Left lung (tissue), 10 donors: ENCODE results near the gene SPI1. TPM values are rescaled to one million over a fixed set of nuclear protein-coding genes. Genes with fewer than 3 reads are reported as not detected.

ENCODE experiments used
- ATAC-seq: fragments of 200-7000 bp; cut with Tn5 transposase; one replicate; pipeline ENCODE4 v1.9.1; 2020; ENCODE audit warnings: moderate library complexity
- DNase-seq, 4 donors: peaks; one replicate each; pipeline ENCODE4 v3.0.0-alpha.2; 2013 to 2020
- H3K27ac ChIP-seq, 2 donors: fragments of 200-600 bp; sonication (generic) in 1 of 2; one replicate each; pipeline versions ENCODE4 v1.5.0 to v1.8.0; 2020 to 2021
- H3K27me3 ChIP-seq, 2 donors: fragments of 200-600 bp; sonication (generic) in 1 of 2; one replicate each; pipeline versions ENCODE4 v1.5.0 to v1.8.0; 2020 to 2021
- H3K36me3 ChIP-seq, 2 donors: fragments of 200-600 bp; sonication (generic) in 1 of 2; one replicate each; pipeline versions ENCODE4 v1.5.0 to v1.8.0; 2020 to 2021
- H3K4me1 ChIP-seq, 2 donors: fragments of 200-600 bp; one replicate each; pipeline ENCODE4 v1.8.0; 2021
- H3K4me3 ChIP-seq, 2 donors: fragments of 200-600 bp; sonication (generic) in 1 of 2; one replicate each; pipeline versions ENCODE4 v1.5.0 to v1.8.0; 2020 to 2021; ENCODE audit warnings: mild to moderate bottlenecking in 1 of 2
- H3K9me3 ChIP-seq, 2 donors: fragments of 200-600 bp; sonication (generic) in 1 of 2; one replicate each; pipeline versions ENCODE4 v1.5.0 to v1.8.0; 2020 to 2021
- CTCF ChIP-seq, 2 donors: fragments of 200-600 bp; sonication (generic) in 1 of 2; IDR thresholded peaks; one replicate each; pipeline versions ENCODE4 v1.5.0 to v1.8.0; 2021; ENCODE audit warnings: antibody characterized with exemption in 2 of 2
- intact Hi-C, 2 donors: fragments of 100-400 bp; cut with DNase I; formaldehyde crosslinking; loops; one replicate each; pipeline versions ENCODE4 v1.11.2 to v1.14.2; 2022
- polyA plus RNA-seq, 6 donors: library from polyadenylated mRNA; unstranded; fragments of 120-200 nt; gene quantifications; one replicate each; pipeline ENCODE4 v1.2.1, GENCODE V29; 2013; ENCODE audit not compliant: insufficient read length in 6 of 6
- total RNA-seq, 2 donors: library from RNA; stranded (reverse); fragmentation: NEBNext Ultra II Directional; extraction: Animal tissue kit (Norgen Biotek cat#: 25700); gene quantifications; one replicate each; pipeline ENCODE4 v1.2.1, GENCODE V29; 2021
- donor health status: DM: no; HTN: yes; CAD: no.
- donor health status: DM: no; HTN: no; CAD: no.

Gene SPI1
- total and polyA plus RNA-seq, 8 donors = 4.9 to 194 (median 6.2) TPM

DNA sequence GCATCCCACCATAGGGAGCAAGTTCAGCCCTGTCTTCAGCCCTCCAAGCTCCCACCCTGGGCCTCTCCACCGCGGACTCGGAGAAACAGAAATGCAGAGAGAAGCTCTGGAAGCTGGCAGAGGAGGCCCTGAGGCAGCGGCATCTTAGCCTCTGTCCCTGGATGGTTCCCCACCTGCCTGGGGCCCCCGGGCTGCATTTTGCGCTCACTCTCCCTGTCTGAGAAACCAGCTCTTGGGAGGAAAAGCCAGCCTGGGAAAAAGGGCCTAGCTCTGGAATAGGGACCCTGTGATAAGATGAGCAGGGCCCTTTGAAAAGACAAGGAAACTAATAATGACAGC is 12.0 kb upstream of the SPI1 start:
- no peak for TF ChIP-seq CTCF (IDR thresholded peaks at IDR 0.05)
- no peaks in the 10 kb centered on the region for H3K36me3 ChIP-seq
- H3K4me1 ChIP-seq = peaks cover 0 to 84% of the 10 kb centered on the region in 2 donors
- H3K4me3 ChIP-seq = no peak overlapping the region
- no peaks in the 10 kb centered on the region for H3K9me3 ChIP-seq
- no peaks in the 10 kb centered on the region for H3K27me3 ChIP-seq
- intact Hi-C loops = no loop called here
- peak in 1 of 4 donors; percentile 56 for DNase-seq
- no peak for ATAC-seq
- H3K27ac ChIP-seq = peak overlapping the region; percentile 55 to 97

DNA sequence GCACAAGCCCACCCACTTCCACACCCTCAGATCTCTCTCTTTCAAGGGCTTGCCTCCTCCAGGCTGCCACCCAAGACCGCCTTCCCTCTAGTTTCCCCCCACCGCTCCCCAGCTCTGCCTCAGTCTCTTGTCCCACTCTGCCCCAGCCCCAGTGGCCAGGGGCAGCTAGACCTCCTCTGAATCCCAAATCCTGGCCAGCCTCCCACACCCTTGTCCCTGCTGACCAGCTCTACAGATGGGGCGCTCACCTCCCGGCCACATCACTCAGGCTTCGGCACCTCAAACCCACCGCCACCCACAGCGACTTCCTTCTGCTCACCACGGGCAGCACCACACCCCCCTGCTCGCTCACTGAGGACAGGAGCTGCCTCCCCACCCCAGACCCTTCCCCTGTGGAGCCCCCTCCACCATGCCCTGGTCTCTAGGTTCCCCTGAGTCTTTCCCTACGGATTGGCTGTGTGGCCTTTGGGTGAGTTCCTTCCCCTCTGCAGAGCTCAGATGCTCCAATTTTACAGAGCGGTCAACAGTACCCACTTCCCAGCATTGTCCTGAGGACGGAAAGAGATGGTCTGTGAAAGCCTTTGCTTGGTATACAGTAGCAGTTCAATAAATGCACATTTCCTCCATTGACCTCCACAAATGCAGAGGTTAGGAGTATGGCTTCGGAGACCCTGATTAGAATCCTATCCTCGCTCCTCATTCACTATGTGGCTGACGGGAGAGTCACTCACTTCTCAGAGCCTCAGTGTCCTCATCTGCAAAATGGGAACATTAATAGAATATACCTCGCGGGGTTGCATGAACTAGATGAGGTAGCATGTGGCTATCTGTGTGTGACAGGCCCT is 11.5 kb upstream of the SPI1 start:
- Histone ChIP-seq H3K9me3 (no peaks in the 10 kb centered on the region), H3K4me3 (peak overlapping the region in 1 of 2 donors; percentile 11), H3K4me1 (peaks cover 0 to 78% of the 10 kb centered on the region in 2 donors), H3K36me3 (no peaks in the 10 kb centered on the region), H3K27ac (peak overlapping the region in 1 of 2 donors; percentile 97), H3K27me3 (no peaks in the 10 kb centered on the region)
- intact Hi-C loops = no loop called here
- ATAC-seq (no peak), DNase-seq (peak in 1 of 4 donors; percentile 87)
- no peak for TF ChIP-seq CTCF (IDR thresholded peaks at IDR 0.05)

DNA sequence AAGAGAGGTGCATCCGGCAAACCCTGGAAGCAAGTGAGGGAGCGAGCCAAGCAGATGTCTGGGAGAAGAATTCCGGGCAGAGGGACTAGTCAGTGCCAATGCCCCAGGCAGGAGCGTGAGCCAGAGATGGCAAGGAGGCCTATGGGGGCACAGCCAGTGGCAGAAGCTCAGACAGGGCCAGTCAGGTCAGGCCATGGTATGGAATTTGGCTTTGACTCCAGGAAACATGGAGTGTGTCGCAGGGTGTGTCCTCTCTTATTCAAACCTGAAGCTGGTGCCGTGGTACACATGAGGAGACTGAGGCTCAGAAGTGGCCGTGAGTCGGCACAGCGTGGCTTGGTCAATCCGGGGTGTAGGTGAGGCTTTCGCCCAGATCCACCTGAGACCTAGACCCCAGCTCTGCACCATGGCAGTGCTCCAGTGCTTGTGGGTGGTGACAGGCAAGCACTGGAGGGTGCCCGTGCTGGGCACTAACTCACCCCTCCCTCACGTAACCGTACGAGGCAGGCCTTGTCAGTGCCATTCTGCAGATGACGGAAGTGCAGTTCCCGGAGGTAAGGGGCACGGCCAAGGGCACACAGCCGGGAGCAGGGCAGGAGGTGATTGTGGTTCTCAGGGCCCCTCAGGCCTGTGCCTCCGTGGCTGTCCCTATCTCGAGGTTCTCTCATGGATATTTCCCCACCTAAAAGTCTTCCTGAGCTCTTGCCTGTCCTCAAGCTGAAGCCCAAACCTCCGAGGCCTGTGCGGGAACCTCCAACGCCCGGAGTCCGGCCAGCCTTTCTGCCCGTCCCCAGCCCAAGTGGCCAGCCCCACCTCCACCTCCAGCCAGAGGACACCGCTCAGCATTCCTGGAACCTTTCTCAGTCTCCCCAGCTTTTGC is 10.6 kb upstream of the SPI1 start:
- H3K9me3 ChIP-seq = no peaks in the 10 kb centered on the region
- peak overlapping the region; percentile 44 to 97 for H3K27ac ChIP-seq
- no peak for TF ChIP-seq CTCF (IDR thresholded peaks at IDR 0.05)
- H3K4me1 ChIP-seq = peaks cover 0 to 70% of the 10 kb centered on the region in 2 donors
- H3K27me3 ChIP-seq = no peaks in the 10 kb centered on the region
- ATAC-seq (no peak), DNase-seq (peak in 2 of 4 donors; percentile 46 to 86)
- peak overlapping the region in 1 of 2 donors; percentile 11 for H3K4me3 ChIP-seq
- no peaks in the 10 kb centered on the region for H3K36me3 ChIP-seq
- intact Hi-C loops = no loop called here

- DNase-seq (peak in 2 of 4 donors; percentile 67 to 84), ATAC-seq (peak; percentile 39)
- intact Hi-C loops = no loop called here
- Histone ChIP-seq H3K4me1 (peaks cover 0 to 69% of the 10 kb centered on the region in 2 donors), H3K9me3 (no peaks in the 10 kb centered on the region), H3K27ac (peak overlapping the region; percentile 44 to 97), H3K4me3 (no peak overlapping the region), H3K36me3 (no peaks in the 10 kb centered on the region), H3K27me3 (no peaks in the 10 kb centered on the region)
- TF ChIP-seq CTCF (IDR thresholded peaks at IDR 0.05) = no peak
Observed at GRCh38 chr11:47387944-47388696, 9.8 kb upstream of the SPI1 start.
